Stimulated activated CD4-positive, alpha-beta T cell treated with anti-CD3 and anti-CD28 coated beads, Interleukin-15, amount 100 ng/mL, for 48 hours (primary cell): ENCODE data around the gene PLEKHA5.
"Not testable (repeated sequence)": the region's sequence is repeated elsewhere in the genome, so short reads cannot be mapped to it uniquely, and the experiment has no call there.

Source experiments
- DNase-seq, 2 donors: peaks; one replicate each; pipeline ENCODE4 v3.0.0-alpha.2; 2020; ENCODE audit warnings: low read depth in 2 of 2

The PLEKHA5 gene

GRCh38 chr12:19129486-19130223 is at the start of gene PLEKHA5:
Gene PLEKHA5 (plus strand): TSS chr12:19129733. CDS start chr12:19129800, 67 bp downstream.
- DNase-seq: peak in 1 of 2 donors; percentile 35

- DNase-seq: no peak
These were observed 48.6 kb upstream of the PLEKHA5 start for GRCh38 chr12:19080918-19081317.

DNA sequence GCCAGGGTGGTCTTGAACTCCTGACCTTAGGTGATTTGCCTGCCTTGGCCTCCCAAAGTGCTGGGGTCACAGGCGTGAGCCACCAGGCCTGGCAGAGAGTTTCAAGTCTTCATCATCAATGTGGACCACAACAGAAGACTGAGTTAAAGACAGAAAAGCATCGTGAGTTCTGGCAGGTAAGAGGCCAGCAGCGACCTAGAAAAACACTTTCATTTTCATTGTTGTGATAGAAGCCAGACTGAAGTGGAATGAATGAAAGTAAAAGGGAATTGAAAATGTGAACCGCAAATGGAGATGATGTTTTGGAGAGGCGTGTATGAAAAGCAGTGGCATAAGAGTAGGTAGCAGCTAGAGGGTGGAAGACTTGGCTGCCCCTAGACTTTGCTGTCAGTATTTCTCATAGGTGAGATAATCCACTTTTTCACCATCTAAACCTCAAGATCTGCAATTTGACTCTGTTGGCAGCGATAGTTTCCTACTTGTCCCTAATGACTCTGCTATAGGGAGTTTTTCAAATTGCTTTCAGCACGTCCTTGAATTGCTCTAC is 47.1 kb upstream of the PLEKHA5 start:
- DNase-seq: no peak

DNA sequence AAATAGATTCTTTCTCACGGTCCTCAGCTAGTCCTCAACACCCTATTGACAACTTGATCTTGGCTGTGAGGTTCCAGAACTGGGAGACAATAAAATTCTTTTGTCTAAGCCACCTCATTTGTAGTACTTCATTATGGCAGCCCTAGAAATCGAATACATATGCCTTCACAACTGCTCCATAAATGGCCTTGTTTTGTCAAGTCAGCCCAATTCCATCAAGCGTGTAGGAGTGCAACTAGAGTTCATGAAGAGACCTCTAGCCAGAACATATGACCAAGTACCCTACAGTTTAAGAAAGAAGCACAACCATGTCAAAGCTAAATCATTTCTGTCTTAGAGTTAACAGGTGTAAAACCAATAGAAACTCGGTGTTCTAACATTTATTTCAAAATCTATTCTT is 45.0 kb upstream of the PLEKHA5 start:
- DNase-seq: no peak

DNA sequence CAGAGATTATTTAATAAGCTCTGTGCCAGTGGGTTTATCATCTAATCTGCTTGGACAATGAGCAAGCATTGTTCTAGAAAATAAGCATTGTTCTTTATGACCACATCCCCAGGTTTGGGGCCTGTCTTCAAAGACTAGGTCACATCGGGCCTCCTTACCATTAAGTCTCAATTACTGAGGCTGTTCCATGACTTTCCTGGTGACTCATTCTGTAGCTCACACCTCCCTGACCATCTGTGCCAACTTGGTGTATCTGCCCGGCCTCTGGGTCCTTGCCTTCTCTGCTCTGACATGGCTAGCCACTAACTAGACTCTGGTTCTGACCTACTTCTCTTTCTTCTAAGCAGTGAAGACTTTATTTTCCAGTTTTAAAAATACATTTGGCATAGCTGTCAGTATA is 44.4 kb upstream of the PLEKHA5 start:
- DNase-seq: no peak

DNA sequence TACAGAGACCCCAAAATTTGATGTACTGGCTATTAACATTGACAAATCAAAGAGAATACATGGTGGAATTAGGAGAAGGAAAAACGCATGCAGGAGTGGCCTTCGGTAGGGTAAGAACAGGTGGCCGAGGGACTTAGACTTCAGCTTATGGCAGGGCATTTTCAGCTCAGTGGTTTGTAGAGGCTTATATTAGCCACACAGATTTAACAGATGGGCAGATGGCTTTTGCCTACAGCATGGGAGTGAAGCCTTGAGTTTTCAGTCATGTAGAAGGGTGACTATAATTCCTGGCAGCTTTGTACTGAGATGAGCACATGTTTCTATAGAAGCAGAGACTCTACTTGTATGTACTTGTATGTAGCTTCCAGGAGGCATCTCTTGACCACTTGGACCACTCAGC is 40.9 kb upstream of the PLEKHA5 start:
- DNase-seq: no peak

DNA sequence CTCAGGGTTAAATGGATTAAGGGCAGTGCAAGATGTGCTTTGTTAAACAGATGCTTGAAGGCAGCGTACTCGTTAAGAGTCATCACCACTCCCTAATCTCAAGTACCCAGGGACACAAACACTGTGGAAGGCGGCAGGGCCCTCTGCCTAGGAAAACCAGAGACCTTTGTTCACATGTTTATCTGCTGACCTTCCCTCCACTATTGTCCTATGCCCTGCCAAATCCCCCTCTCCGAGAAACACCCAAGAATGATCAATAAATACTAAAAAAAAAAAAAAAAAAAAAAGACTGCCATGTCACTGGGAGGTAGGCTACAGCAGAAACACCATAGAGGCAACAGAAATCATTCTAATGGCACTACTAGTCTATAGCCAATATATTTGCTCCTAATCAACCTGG is 37.1 kb upstream of the PLEKHA5 start:
- DNase-seq: not testable (repeated sequence)

- no peak for DNase-seq
These were observed 36.3 kb upstream of the PLEKHA5 start for GRCh38 chr12:19093218-19093617.

DNA sequence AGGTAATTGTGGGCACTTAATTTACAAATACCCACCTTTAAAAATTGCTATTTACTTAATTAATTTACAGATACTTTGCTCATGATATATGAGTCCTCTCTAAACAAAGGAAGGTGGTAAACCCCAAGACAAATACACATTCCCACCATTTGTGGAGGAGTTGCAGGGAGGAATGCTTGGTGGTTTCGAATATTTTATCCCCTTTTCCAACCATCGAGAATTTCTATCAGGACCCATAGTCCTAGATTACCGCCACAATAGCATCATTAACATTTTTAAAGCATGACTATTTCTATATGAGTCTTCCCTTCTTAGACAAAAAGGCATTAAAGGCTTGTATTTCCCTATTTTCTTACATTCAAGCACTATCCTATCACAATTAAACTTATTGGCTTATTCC is 34.2 kb upstream of the PLEKHA5 start:
- DNase-seq: no peak

GRCh38 chr12:19095756-19096480 is 33.6 kb upstream of the PLEKHA5 start:
- DNase-seq: no peak

DNA sequence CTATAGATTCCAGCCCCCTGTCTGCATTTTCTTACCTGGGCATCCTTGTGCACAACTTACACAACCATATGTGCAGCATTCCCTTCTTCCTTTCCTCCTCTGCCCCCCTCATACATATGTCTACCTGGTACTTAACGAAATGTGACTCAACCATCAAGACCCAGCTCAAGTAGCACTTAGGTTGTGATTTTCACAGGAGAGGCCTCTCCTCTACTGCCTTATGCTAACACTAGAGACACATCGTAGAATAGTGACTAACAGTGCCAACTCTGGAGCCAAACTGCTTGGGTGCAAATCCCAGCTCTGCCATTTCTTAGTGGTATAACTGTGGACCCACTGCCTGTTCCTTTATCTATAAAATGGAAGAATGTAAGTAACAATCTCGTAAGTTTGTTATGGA is 24.1 kb upstream of the PLEKHA5 start:
- no peak for DNase-seq

DNA sequence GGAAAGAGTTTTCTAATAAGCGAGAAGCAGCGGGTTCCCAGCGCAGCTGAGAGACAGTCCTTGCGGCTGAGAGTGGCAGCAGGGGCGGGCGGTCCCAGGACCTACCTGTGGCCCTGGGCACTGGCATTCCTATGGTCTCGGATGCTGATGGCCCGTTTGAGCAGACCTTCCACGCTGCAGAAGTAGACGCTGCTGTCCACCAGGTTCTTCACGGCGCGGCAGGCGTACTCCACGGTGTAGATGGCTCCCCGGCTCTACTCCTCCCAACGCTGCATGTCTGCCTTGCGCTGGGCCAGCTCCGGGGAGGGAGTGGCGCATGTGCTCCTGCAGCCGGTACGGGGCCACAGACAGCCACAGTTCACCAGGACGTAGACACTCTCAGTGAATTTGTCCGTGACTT is 21.8 kb upstream of the PLEKHA5 start:
- no peak for DNase-seq

DNA sequence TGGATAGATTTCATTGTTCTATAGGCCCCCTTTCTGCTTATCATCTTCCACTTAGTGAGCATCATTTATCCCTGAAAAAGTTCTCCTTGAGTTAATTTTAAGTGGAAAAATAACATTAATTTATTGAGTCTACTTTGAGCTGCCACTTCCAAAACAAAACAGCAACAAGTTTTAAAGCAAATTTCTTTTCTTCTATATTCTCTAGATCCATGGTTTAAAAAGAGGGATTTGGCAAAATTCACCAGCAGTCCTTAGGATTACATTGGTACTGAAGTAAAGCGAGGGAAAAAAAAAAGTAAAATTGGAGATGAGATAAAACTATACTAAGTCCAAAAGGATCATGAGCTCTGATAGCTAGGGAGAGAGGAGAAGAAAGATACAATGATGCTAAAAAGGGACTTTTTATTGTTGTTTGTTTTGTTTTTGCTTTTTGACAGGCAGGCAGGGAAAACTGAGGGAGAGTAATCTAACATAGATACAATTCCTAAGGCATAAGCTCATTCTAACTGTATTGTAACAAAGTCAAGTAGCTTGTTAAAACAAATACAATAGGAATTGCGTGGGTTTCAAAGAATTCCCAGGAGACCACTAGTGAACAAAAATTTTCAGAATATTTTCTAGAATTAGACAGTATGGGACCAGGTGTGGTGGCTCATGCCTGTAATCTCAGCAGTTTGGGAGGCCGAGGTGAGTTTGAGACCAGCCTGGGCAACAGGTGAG is 19.2 kb upstream of the PLEKHA5 start:
- DNase-seq: no peak

DNA sequence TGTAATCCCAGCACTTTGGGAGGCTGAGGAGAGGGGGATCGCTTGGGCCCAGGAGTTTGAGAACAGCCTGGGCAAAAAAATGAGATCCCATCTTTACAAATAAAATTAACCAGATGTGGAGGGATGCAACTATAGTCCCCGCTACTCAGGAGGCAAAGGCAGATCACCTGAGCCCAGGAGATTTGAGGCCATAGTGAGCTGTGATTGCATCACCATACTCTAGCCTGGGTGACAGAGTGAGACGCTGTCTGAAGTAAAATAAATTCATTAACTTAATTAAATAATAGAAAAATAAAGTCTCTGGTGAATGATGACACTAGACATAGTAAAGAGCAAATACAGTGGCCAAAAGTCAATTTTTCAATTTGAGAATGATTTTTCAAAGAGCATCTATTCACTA is 16.1 kb upstream of the PLEKHA5 start:
- no peak for DNase-seq

DNA sequence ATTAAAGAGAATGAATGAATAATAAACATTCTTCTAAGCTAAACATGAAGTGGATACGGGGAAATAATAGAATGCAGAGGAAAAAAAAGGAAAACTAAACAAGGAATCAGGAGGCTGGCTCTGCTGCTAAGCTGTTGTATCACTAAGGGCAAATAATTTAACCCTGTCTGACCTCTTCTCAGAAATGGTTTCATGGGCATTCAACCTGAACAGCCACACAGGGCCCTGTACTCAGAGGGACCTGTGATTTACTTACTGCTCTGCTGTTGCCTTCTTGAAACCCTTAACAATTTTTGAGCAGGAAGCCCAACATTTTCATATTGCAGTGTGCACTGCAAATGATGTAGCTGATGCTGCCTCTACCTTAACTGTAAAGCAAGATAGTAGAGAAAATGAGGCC is 14.2 kb upstream of the PLEKHA5 start:
- no peak for DNase-seq

- no peak for DNase-seq
These were observed 10.1 kb upstream of the PLEKHA5 start for GRCh38 chr12:19119440-19119839.

DNA sequence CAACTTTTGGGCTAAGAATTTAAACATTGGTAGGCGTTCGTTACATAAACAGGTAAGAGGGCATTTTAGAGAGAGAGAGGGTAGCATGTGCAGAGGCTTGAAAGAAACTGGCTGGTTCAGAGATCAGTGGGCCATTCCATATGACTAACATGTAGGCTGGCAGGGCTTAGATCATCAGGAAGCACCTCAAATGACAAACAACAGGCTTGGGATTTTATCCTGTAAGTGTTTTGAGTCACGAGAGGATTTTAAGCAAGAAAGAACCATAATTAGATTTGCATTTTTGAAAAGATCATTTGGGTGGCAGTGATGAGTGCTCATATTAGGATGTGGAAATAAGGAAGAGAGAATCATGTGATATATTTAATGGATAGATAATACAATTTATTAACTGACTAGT is 8.7 kb upstream of the PLEKHA5 start:
- no peak for DNase-seq

DNA sequence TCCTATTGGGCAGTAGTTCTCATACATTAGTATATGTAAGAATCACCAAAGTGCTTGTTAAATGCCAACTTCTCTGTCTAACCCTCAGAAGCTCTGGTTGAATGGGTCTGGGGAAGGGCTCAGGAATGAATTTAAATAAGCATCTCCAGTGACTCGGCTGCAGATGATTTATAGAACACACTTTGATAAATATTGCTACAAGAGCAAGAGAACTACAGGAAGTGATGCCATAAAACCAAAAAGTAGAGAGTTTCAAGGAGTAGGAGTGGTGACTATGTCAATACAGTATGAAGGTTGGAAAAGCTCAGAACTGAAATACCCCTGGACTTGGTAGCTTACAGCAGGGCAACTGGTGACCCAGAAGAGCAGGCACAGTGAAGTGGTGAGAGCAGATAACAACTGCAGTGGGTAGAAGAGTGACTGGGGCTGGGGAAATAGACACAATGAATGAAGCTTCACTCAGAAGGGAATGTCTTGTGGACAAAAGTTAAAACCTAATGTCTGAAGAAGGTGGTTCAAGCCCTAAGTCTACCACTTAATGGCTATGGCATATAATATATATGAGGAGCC is 8.0 kb upstream of the PLEKHA5 start:
- DNase-seq: no peak

DNA sequence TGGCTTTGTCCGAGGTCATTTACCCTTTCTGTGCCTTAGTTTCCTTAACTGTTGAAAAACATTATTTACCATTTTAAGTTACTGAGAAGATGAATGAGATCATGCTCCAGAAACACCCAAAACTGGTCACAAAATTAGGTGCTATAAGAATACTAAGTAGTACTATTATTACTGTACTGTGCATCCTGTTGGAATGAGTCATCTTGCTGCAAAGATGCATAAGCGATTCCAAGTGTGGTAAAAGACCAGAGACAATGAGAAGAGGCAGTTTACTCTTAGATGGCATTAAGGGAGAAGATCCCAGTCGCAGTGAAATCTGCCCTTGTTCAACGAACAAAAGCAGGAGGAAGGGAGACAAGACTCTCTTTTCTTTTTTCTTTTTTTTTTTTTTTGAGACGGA is 4.2 kb upstream of the PLEKHA5 start:
- DNase-seq: no peak

- DNase-seq: no peak
These were observed 2.3 kb upstream of the PLEKHA5 start for GRCh38 chr12:19127270-19127669.

DNA sequence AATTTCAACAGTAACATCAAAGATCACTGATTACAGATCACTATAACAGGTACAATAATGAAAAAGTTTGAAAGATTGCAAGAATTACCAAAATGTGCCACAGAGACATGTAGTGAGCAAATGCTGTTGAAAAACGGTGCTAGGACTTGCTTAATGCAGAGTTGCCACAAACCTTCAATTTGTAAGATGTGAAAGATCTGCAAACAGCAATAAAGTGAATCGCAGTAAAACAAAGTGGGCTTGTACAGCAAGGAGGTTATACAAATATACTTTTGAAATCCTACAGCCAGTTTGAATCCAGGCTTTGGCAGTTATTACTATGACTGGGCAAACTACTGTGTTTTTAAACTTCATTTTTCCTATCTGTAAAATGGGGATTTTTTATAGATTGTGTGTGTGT is 1.0 kb upstream of the PLEKHA5 start:
- no peak for DNase-seq

GRCh38 chr12:19129122-19129485 is 429 bp upstream of the PLEKHA5 start:
- DNase-seq: no peak
